Activated B cell treated with CpG ODN at 0.5 μM for 24 hours (primary cell): ENCODE data around the gene LBH. TPM values are rescaled to one million over a fixed set of nuclear protein-coding genes. Genes with fewer than 3 reads are reported as not detected.

Source experiments
- ATAC-seq: fragments of 200-7000 bp; cut with Tn5 transposase; one replicate; pipeline ENCODE4 v1.10.0; 2021; ENCODE audit warnings: low read depth, mild to moderate bottlenecking, moderate library complexity
- CTCF ChIA-PET: fragments of 350-600 bp; sonication (Branson Sonifier 250); formaldehyde crosslinking; loops from one replicate; lab custom pipeline; 2021; ENCODE audit warnings: antibody characterized with exemption; lab: Charles Lee
- POLR2A ChIA-PET: fragments of 350-600 bp; sonication (Branson Sonifier 250); formaldehyde crosslinking; loops from one replicate; lab custom pipeline; 2021; ENCODE audit warnings: antibody characterized with exemption; lab: Charles Lee
- DNase-seq: peaks from one replicate; pipeline ENCODE4 v3.0.0; 2022
- H3K27ac Mint-ChIP-seq: one replicate; pipeline ENCODE4 v1.8.0; 2020; ENCODE audit warnings: mixed read lengths
- H3K27me3 Mint-ChIP-seq: one replicate; pipeline ENCODE4 v1.8.0; 2021; ENCODE audit warnings: mixed read lengths
- H3K36me3 Mint-ChIP-seq: one replicate; pipeline ENCODE4 v1.8.0; 2021; ENCODE audit warnings: low read depth, mixed read lengths
- H3K4me1 Mint-ChIP-seq: one replicate; pipeline ENCODE4 v1.8.0; 2021; ENCODE audit warnings: mixed read lengths
- H3K4me3 Mint-ChIP-seq: one replicate; pipeline ENCODE4 v1.8.0; 2020; ENCODE audit warnings: mild to moderate bottlenecking, mixed read lengths
- H3K9me3 Mint-ChIP-seq: one replicate; pipeline ENCODE4 v1.8.0; 2020; ENCODE audit warnings: mixed read lengths
- CTCF ChIP-seq: fragments of 200-600 bp; IDR thresholded peaks from one replicate; pipeline ENCODE4 v1.8.0; 2022; ENCODE audit warnings: antibody characterized with exemption, mild to moderate bottlenecking
- intact Hi-C: fragments of 100-400 bp; cut with micrococcal nuclease; formaldehyde crosslinking; loops from one replicate; pipeline ENCODE4 v1.15.1; 2024
- total RNA-seq: library from RNA; stranded (reverse); gene quantifications from 2 replicates; pipeline ENCODE4 v1.2.3, GENCODE V29; 2022

Gene LBH
- total RNA-seq, result 120 and 131 TPM in 2 replicates

GRCh38 chr2:30231212-30231995, at the start of gene LBH:
Gene LBH (plus strand): TSS chr2:30231534. CDS start chr2:30231739, 205 bp downstream.
- H3K4me3 Mint-ChIP-seq, result peak within 1 kb of the TSS; percentile 93
- peaks cover 52% of the 10 kb centered on the region for H3K4me1 Mint-ChIP-seq
- intact Hi-C loops, result loop anchor here (1.0 to 10.0 kb wide), 8 partner anchors 23 to 1831 kb away; partner anchors contain the start of genes CAPN14, LCLAT1 and SPAST
- peak; percentile 78 for DNase-seq
- H3K36me3 Mint-ChIP-seq, result peaks cover 25% of the 10 kb centered on the region
- no peak for TF ChIP-seq CTCF
- CTCF ChIA-PET, result interaction anchor here (0.7 to 11.2 kb wide), 10 partner anchors 13 to 480 kb away, joined by 3 to 90 read pairs (median 6); partner anchors contain the start of gene LCLAT1
- POLR2A ChIA-PET, result interaction anchor here (0.6 to 9.0 kb wide), 71 partner anchors 9 to 1032 kb away, joined by 3 to 147 read pairs (median 5); partner anchors contain the start of genes LCLAT1 and YPEL5
- H3K27ac Mint-ChIP-seq, result peak within 1 kb of the TSS; percentile 94
- no peaks in the 10 kb centered on the region for H3K9me3 Mint-ChIP-seq
- peak; percentile 58 for ATAC-seq
- no peaks in the 10 kb centered on the region for H3K27me3 Mint-ChIP-seq

GRCh38 chr2:30184035-30184434, 47.3 kb upstream of the LBH start:
- H3K27ac Mint-ChIP-seq, result no peak overlapping the region
- ATAC-seq, result no peak
- H3K4me3 Mint-ChIP-seq, result no peak overlapping the region
- intact Hi-C loops, result no loop called here
- no peak for TF ChIP-seq CTCF
- H3K4me1 Mint-ChIP-seq, result peaks cover 9% of the 10 kb centered on the region
- no peak for DNase-seq
- no peaks in the 10 kb centered on the region for H3K9me3 Mint-ChIP-seq
- H3K27me3 Mint-ChIP-seq, result no peaks in the 10 kb centered on the region
- no peaks in the 10 kb centered on the region for H3K36me3 Mint-ChIP-seq
- POLR2A ChIA-PET, result no interaction called here
- CTCF ChIA-PET, result no interaction called here

- ATAC-seq, result no peak
- intact Hi-C loops, result no loop called here
- Mint-ChIP-seq H3K27ac (no peak overlapping the region), H3K27me3 (no peaks in the 10 kb centered on the region), H3K4me1 (peaks cover 9% of the 10 kb centered on the region), H3K36me3 (no peaks in the 10 kb centered on the region), H3K4me3 (no peak overlapping the region), H3K9me3 (no peaks in the 10 kb centered on the region)
- ChIA-PET POLR2A (no interaction called here), CTCF (no interaction called here)
- DNase-seq, result no peak
- TF ChIP-seq CTCF, result no peak
Measured at GRCh38 chr2:30185178-30185577, 46.2 kb upstream of the LBH start.

- ATAC-seq, result peak; percentile 25
- H3K27me3 Mint-ChIP-seq, result no peaks in the 10 kb centered on the region
- no peaks in the 10 kb centered on the region for H3K9me3 Mint-ChIP-seq
- no peak for TF ChIP-seq CTCF
- ChIA-PET POLR2A (no interaction called here), CTCF (interaction anchor here (0.7 kb wide), 1 partner anchor 23 kb away, joined by 3 read pairs; no protein-coding TSS in a partner anchor)
- intact Hi-C loops, result no loop called here
- peaks cover 9% of the 10 kb centered on the region for H3K4me1 Mint-ChIP-seq
- DNase-seq, result no peak
- H3K36me3 Mint-ChIP-seq, result no peaks in the 10 kb centered on the region
- H3K27ac Mint-ChIP-seq, result no peak overlapping the region
- no peak overlapping the region for H3K4me3 Mint-ChIP-seq
Measured at GRCh38 chr2:30188292-30188691, 43.0 kb upstream of the LBH start.

- ChIA-PET CTCF (no interaction called here), POLR2A (no interaction called here)
- H3K27ac Mint-ChIP-seq, result no peak overlapping the region
- H3K4me1 Mint-ChIP-seq, result peaks cover 9% of the 10 kb centered on the region
- ATAC-seq (no peak), DNase-seq (no peak)
- H3K27me3 Mint-ChIP-seq, result no peaks in the 10 kb centered on the region
- no peak for TF ChIP-seq CTCF
- H3K36me3 Mint-ChIP-seq, result no peaks in the 10 kb centered on the region
- H3K4me3 Mint-ChIP-seq, result no peak overlapping the region
- no peaks in the 10 kb centered on the region for H3K9me3 Mint-ChIP-seq
- intact Hi-C loops, result no loop called here
Measured at GRCh38 chr2:30190637-30191036, 40.7 kb upstream of the LBH start.
